GM12872 (cell line): ENCODE results near the gene AIFM3.

Experiments used
- TF ChIP-seq, protein P1 (sequence below): IDR thresholded peaks from 3 replicates; pipeline ENCODE4 v1.5.1; 2011; ENCODE audit warnings: low read depth, mild to moderate bottlenecking, low read length, moderate library complexity; ENCODE audit not compliant: insufficient read depth

Gene AIFM3

DNA sequence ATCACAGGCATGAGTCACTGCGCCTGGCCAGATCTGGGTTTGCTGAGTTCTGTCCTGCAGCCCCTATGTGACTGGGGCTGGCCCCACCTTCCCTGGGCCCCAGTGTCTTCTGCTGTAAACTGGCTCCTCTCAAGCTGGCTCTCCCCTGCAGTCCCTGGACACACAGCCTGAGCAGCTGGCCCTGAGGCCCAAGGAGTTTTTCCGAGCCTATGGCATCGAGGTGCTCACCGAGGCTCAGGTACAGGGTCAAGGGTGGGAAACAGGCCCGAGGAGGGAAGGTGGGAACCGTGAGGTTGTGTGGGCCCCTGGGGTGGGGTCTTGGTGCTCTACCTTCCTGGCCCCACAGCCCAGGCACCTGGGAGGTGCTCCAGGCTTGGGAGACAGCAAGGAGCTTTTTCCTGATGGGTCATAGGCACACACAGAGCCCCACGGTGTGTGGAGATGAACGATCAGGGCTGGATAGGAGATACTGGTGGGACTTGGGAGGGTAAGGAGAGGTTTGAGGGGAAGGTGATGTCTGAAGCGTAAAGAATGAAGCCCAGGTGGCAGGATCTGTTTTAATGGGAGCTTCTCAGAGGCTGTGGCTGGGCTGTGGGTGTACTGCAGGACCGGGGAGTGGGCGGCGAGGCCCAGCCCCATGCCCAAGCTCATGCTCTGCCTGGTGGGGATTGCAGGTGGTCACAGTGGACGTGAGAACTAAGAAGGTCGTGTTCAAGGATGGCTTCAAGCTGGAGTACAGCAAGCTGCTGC, 8.7 kb downstream of the AIFM3 start:
- TF ChIP-seq, protein P1, sequence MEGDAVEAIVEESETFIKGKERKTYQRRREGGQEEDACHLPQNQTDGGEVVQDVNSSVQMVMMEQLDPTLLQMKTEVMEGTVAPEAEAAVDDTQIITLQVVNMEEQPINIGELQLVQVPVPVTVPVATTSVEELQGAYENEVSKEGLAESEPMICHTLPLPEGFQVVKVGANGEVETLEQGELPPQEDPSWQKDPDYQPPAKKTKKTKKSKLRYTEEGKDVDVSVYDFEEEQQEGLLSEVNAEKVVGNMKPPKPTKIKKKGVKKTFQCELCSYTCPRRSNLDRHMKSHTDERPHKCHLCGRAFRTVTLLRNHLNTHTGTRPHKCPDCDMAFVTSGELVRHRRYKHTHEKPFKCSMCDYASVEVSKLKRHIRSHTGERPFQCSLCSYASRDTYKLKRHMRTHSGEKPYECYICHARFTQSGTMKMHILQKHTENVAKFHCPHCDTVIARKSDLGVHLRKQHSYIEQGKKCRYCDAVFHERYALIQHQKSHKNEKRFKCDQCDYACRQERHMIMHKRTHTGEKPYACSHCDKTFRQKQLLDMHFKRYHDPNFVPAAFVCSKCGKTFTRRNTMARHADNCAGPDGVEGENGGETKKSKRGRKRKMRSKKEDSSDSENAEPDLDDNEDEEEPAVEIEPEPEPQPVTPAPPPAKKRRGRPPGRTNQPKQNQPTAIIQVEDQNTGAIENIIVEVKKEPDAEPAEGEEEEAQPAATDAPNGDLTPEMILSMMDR: no peak

DNA sequence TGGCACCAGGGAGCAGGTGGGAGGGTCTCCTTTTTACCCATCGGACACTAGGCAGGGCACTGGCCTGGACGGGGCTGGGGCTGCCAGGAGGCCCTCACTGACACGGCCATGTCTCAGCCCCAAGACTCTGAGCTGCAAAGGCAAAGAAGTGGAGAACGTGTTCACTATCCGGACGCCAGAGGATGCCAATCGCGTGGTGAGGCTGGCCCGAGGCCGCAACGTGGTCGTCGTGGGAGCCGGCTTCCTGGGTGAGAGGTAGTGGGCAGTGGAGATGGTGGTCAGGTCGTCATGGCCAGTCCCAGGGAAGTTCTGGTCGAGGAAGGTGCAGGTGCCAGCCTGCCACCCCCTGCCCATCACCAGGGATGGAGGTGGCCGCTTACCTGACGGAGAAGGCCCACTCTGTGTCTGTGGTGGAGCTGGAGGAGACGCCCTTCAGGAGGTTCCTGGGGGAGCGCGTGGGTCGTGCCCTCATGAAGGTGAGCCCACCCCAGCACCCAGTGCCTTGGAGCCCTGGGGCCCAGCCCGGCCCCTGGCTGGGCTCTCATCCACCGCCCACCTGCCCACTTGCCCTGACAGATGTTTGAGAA, 9.3 kb downstream of the AIFM3 start:
- TF ChIP-seq, protein P1: no peak

DNA sequence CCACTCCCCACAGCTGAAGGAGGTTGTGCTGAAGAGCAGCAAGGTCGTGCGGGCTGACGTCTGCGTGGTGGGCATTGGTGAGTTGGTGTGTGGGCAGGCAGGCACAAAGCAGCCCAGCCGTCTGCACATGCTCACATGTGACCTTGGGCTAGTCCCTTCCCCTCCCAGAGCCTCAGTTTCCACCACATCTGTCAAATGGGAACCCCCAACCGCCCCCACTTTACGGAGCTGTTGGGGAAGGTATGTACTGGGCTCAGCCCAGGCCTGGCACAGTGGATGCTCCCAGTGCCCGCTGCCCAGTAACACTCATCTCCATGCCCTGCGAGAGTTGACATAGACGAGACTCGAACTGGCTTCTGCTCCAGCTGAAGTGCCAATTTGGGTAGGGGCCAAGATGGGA, 10.0 kb downstream of the AIFM3 start:
- TF ChIP-seq, protein P1: no peak

DNA sequence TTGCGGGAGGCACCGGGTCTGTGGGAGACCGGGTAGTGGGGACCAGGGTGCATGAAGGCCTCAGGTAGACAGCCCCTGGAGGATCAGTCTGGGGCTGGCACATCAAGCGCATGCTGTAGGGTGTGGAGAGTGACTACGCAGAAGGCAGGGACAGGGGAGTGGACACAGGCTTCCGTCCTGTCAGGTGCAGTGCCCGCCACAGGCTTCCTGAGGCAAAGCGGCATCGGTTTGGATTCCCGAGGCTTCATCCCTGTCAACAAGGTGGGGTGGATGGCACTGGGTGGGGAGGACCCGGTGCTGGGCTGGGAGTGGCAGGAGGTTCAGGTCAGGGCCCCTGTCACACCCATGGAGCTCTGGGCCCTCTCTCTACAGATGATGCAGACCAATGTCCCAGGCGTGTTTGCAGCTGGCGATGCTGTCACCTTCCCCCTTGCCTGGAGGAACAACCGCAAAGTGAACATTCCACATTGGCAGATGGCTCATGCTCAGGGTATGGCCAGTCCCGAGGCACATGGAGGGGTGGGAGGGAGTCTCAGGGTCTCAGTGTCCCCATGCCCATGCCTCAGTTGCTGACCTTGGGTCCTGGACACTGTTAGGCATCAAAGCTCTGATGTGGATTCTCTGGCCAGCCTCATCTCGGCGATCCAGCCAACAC, 10.6 kb downstream of the AIFM3 start:
- TF ChIP-seq, protein P1: no peak

DNA sequence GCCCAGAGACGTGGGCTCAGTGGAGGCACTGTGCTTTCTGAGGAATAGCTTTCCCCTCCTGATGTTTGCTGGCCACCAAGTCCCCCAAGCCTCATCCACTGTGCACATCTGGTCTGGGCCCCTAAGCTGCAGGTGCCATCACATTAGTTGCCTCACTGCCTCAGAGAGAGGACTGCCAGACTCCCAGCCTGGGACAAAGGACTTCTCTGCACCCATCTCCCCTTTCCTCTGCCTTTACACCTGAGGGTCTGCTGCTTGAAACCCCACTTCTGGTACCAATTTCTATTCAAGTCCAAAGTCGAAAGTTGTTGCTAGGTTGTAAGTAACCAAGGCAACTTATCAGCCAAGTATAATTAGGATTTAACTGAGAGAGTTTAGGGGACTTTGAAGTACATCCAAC, 11.4 kb downstream of the AIFM3 start:
- TF ChIP-seq, protein P1: no peak

DNA sequence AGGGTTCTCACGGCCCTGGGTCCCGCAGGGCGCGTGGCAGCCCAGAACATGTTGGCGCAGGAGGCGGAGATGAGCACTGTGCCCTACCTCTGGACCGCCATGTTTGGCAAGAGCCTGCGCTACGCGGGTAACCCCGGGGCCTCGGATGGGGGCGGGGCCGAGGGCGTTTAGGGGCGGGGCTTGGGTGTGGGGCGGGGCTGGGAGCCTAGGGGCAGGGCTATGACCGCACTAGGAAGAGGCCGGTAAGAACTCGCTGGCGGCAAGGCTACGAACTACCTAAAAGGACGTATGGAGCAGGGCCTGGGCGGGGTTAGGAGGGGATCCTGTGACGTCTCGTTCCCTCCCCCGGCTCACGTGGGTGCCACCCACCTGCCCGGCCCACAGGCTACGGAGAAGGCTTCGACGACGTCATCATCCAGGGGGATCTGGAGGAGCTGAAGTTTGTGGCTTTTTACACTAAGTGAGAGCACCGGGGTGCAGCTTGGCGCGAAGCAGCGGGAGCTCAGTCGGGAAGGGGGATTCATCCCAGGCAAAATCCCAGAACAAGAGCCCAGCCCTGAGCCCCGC, 12.3 kb downstream of the AIFM3 start:
- TF ChIP-seq, protein P1: no peak

DNA sequence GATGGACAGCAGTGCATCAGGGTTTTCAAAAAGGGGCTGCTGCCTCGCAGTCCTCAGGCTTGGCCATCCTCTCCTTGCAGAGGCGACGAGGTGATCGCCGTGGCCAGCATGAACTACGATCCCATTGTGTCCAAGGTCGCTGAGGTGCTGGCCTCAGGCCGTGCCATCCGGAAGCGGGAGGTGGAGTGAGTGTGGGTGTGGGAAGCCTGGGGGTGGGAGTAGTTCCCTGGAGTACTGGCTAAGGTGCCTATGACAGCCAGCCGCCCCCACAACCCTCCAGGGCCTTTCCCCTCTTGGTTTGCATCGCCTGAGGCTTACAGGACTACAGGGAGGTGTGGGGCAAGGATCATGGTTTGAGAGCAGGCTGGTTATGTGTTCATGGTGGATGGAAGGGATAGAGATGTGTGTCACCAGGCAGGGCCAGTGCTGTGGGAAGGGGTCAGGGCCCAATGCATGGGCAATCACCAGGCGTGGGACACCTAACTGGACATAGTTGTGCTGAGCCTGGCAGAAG, 12.9 kb downstream of the AIFM3 start:
- TF ChIP-seq, protein P1: no peak
